Thoracic aorta (tissue), 2 donors: ENCODE measurements around the gene CUL4A. TPM values are rescaled to one million over a fixed set of nuclear protein-coding genes. Genes with fewer than 3 reads are reported as not detected.

ENCODE experiments used
- ATAC-seq: fragments of 150-250 bp; one replicate; pipeline ENCODE4 v1.8.0; 2017; ENCODE audit warnings: low read depth; ENCODE audit not compliant: insufficient number of reproducible peaks, low FRiP score
- DNase-seq: peaks from one replicate; pipeline ENCODE4 v3.0.0-alpha.2; 2020; ENCODE audit warnings: low spot score
- H3K27ac ChIP-seq, 2 donors: fragments of 200-600 bp; sonication (generic); 1 replicate in 1 of 2; 2 replicates in 1 of 2; pipeline ENCODE4 v1.5.1; 2016; ENCODE audit warnings: mild to moderate bottlenecking in 2 of 2, moderate library complexity in 2 of 2
- H3K27me3 ChIP-seq: fragments of 200-600 bp; sonication (generic); replicated peaks from 2 replicates; pipeline ENCODE4 v1.6.0; 2016; ENCODE audit warnings: mild to moderate bottlenecking; ENCODE audit not compliant: insufficient read depth
- H3K36me3 ChIP-seq: fragments of 200-600 bp; sonication (generic); one replicate; pipeline ENCODE4 v1.5.1; 2016
- H3K4me1 ChIP-seq, 2 donors: fragments of 200-600 bp; sonication (generic); 1 replicate in 1 of 2; 2 replicates in 1 of 2; pipeline versions ENCODE4 v1.5.1 to v1.6.0; 2016; ENCODE audit warnings: low read depth in 2 of 2, mild to moderate bottlenecking in 1 of 2; ENCODE audit not compliant: control insufficient read depth in 1 of 2
- H3K4me3 ChIP-seq: fragments of 200-600 bp; sonication (generic); 2 replicates; pipeline ENCODE4 v1.5.1; 2016; ENCODE audit warnings: mild to moderate bottlenecking
- H3K9me3 ChIP-seq: fragments of 200-600 bp; sonication (generic); 2 replicates; pipeline ENCODE4 v1.5.1; 2016
- CTCF ChIP-seq: fragments of 200-600 bp; sonication (generic); IDR thresholded peaks from one replicate; pipeline ENCODE4 v1.5.1; 2019; ENCODE audit warnings: antibody characterized with exemption
- total RNA-seq, 2 donors: library from RNA; depleted of rRNA; stranded (reverse); fragments of >200 nt; gene quantifications; one replicate each; pipeline versions ENCODE4 v1.1.0 to v1.2.3, GENCODE V29; 2016

The CUL4A gene
- total RNA-seq, 2 donors from 2014 or later, result 112 to 156 TPM

- H3K36me3 ChIP-seq, result peaks cover 20% of the 10 kb centered on the region
- no peak for ATAC-seq
- H3K9me3 ChIP-seq, result no peaks in the 10 kb centered on the region
These were observed 11.5 kb downstream of the CUL4A start for GRCh38 chr13:113220877-113221276.

GRCh38 chr13:113223070-113223469 is 13.7 kb downstream of the CUL4A start:
- peaks cover 30% of the 10 kb centered on the region for H3K36me3 ChIP-seq
- no peaks in the 10 kb centered on the region for H3K9me3 ChIP-seq
- no peak for TF ChIP-seq CTCF
- H3K4me1 ChIP-seq, result no peaks in the 10 kb centered on the region
- no peak for DNase-seq
- no peak for ATAC-seq
- H3K4me3 ChIP-seq, result no peak overlapping the region
- no peaks in the 10 kb centered on the region for H3K27me3 ChIP-seq
- H3K27ac ChIP-seq, result no peak overlapping the region

More at GRCh38 chr13:113220877-113221276, 11.5 kb downstream of the CUL4A start:
- no peak for TF ChIP-seq CTCF
- DNase-seq, result no peak
- Histone ChIP-seq H3K4me3 (no peak overlapping the region), H3K27me3 (no peaks in the 10 kb centered on the region), H3K4me1 (peaks cover 7 to 13% of the 10 kb centered on the region in 2 donors), H3K27ac (no peak overlapping the region)

GRCh38 chr13:113224486-113224885 is 15.1 kb downstream of the CUL4A start:
- peaks cover 34% of the 10 kb centered on the region for H3K36me3 ChIP-seq
- no peaks in the 10 kb centered on the region for H3K27me3 ChIP-seq
- ATAC-seq (no peak), DNase-seq (no peak)
- H3K9me3 ChIP-seq, result no peaks in the 10 kb centered on the region
- TF ChIP-seq CTCF, result no peak
- no peak overlapping the region for H3K4me3 ChIP-seq
- no peaks in the 10 kb centered on the region for H3K4me1 ChIP-seq
- H3K27ac ChIP-seq, result no peak overlapping the region

GRCh38 chr13:113225515-113225914 is 16.1 kb downstream of the CUL4A start:
- no peaks in the 10 kb centered on the region for H3K4me1 ChIP-seq
- H3K4me3 ChIP-seq, result no peak overlapping the region
- peaks cover 36% of the 10 kb centered on the region for H3K36me3 ChIP-seq
- ATAC-seq (no peak), DNase-seq (no peak)
- no peaks in the 10 kb centered on the region for H3K9me3 ChIP-seq
- no peaks in the 10 kb centered on the region for H3K27me3 ChIP-seq
- H3K27ac ChIP-seq, result no peak overlapping the region
- TF ChIP-seq CTCF, result no peak

GRCh38 chr13:113226873-113227450 is 17.5 kb downstream of the CUL4A start:
- Histone ChIP-seq H3K27me3 (no peaks in the 10 kb centered on the region), H3K4me3 (no peak overlapping the region), H3K4me1 (no peaks in the 10 kb centered on the region), H3K9me3 (no peaks in the 10 kb centered on the region), H3K27ac (no peak overlapping the region), H3K36me3 (peaks cover 43% of the 10 kb centered on the region)
- no peak for TF ChIP-seq CTCF
- DNase-seq (no peak), ATAC-seq (no peak)
